Measurements from ENCODE around the gene MAGI2.

GRCh38 chr7:78516450-78516849 is 937.0 kb downstream of the MAGI2 start:
- TF ChIP-seq EP300 (IDR thresholded peaks at IDR 0.05): no peak
- TF ChIP-seq, protein P1, sequence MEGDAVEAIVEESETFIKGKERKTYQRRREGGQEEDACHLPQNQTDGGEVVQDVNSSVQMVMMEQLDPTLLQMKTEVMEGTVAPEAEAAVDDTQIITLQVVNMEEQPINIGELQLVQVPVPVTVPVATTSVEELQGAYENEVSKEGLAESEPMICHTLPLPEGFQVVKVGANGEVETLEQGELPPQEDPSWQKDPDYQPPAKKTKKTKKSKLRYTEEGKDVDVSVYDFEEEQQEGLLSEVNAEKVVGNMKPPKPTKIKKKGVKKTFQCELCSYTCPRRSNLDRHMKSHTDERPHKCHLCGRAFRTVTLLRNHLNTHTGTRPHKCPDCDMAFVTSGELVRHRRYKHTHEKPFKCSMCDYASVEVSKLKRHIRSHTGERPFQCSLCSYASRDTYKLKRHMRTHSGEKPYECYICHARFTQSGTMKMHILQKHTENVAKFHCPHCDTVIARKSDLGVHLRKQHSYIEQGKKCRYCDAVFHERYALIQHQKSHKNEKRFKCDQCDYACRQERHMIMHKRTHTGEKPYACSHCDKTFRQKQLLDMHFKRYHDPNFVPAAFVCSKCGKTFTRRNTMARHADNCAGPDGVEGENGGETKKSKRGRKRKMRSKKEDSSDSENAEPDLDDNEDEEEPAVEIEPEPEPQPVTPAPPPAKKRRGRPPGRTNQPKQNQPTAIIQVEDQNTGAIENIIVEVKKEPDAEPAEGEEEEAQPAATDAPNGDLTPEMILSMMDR (IDR thresholded peaks at IDR 0.05): no peak

All from ovary (tissue), 3 donors.